HG02759 (cell line): ENCODE measurements around the gene TYW3.
"Not testable (repeated sequence)": the region's sequence is repeated elsewhere in the genome, so short reads cannot be mapped to it uniquely, and the experiment has no call there.

Experiments
- ATAC-seq: cut with Tn5 transposase; IDR thresholded peaks from one replicate; pipeline ENCODE4 v1.9.1; 2021; ENCODE audit warnings: mild to moderate bottlenecking, moderate library complexity; ENCODE audit not compliant: unreplicated experiment

The TYW3 gene

GRCh38 chr1:74729741-74730478 lies 3.0 kb upstream of the TYW3 start:
- ATAC-seq, result no peak

- ATAC-seq, result peak; percentile 23
Observed at GRCh38 chr1:74731399-74732052, 1.4 kb upstream of the TYW3 start.

- peak; percentile 32 for ATAC-seq
Observed at GRCh38 chr1:74732071-74732946, 643 bp upstream of the TYW3 start.

GRCh38 chr1:74733604-74734484 lies 892 bp downstream of the TYW3 start:
- peak; percentile 48 for ATAC-seq

GRCh38 chr1:74737333-74737732 lies 4.4 kb downstream of the TYW3 start:
- no peak for ATAC-seq

- not testable (repeated sequence) for ATAC-seq
Observed at GRCh38 chr1:74740307-74740980, 7.5 kb downstream of the TYW3 start.

GRCh38 chr1:74745247-74745646 lies 12.3 kb downstream of the TYW3 start:
- ATAC-seq, result not testable (repeated sequence)

GRCh38 chr1:74748960-74749359 lies 16.0 kb downstream of the TYW3 start:
- peak; percentile 90 for ATAC-seq

- ATAC-seq, result no peak
Observed at GRCh38 chr1:74753104-74753503, 20.2 kb downstream of the TYW3 start.

- no peak for ATAC-seq
Observed at GRCh38 chr1:74755475-74755874, 22.5 kb downstream of the TYW3 start.

GRCh38 chr1:74756650-74757049 lies 23.7 kb downstream of the TYW3 start:
- not testable (repeated sequence) for ATAC-seq

GRCh38 chr1:74763807-74764206 lies 30.9 kb downstream of the TYW3 start:
- no peak for ATAC-seq

GRCh38 chr1:74766579-74766978 lies 33.6 kb downstream of the TYW3 start:
- ATAC-seq, result no peak

GRCh38 chr1:74767490-74767889 lies 34.5 kb downstream of the TYW3 start:
- no peak for ATAC-seq

GRCh38 chr1:74771913-74772515 lies 39.1 kb downstream of the TYW3 start:
- peak; percentile 75 for ATAC-seq

GRCh38 chr1:74772945-74773344 lies 40.0 kb downstream of the TYW3 start:
- ATAC-seq, result no peak

- no peak for ATAC-seq
Observed at GRCh38 chr1:74773582-74773981, 40.6 kb downstream of the TYW3 start.

- ATAC-seq, result no peak
Observed at GRCh38 chr1:74775735-74776134, 42.8 kb downstream of the TYW3 start.

- no peak for ATAC-seq
Observed at GRCh38 chr1:74777525-74777924, 44.6 kb downstream of the TYW3 start.

- no peak for ATAC-seq
Observed at GRCh38 chr1:74779750-74780149, 46.8 kb downstream of the TYW3 start.
